Suprapubic skin (tissue), 4 donors: Measurements from ENCODE around the gene FAAP20.

Experiments
- EP300 ChIP-seq: sonication (generic); formaldehyde crosslinking; IDR thresholded peaks from one replicate; pipeline ENCODE4 v1.6.1; 2017; ENCODE audit warnings: antibody characterized with exemption
- POLR2A ChIP-seq, 2 donors: fragments of 450-650 bp; IDR thresholded peaks; one replicate each; pipeline ENCODE4 v1.6.1; 2017; ENCODE audit warnings: antibody characterized with exemption in 2 of 2, mild to moderate bottlenecking in 2 of 2, moderate library complexity in 2 of 2
- POLR2AphosphoS5 ChIP-seq, 3 donors: sonication (generic); formaldehyde crosslinking; IDR thresholded peaks; one replicate each; pipeline ENCODE4 v1.6.1; 2017; ENCODE audit warnings: antibody characterized with exemption in 3 of 3
- TF ChIP-seq, protein P1 (sequence below), 2 donors: fragments of 200-600 bp in 1 of 2; fragments of 450-650 bp in 1 of 2; sonication (generic) in 1 of 2; IDR thresholded peaks; one replicate each; pipeline ENCODE4 v1.5.1; 2016 to 2019; ENCODE audit warnings: antibody characterized with exemption in 2 of 2, mild to moderate bottlenecking in 1 of 2, moderate library complexity in 1 of 2

DNA sequence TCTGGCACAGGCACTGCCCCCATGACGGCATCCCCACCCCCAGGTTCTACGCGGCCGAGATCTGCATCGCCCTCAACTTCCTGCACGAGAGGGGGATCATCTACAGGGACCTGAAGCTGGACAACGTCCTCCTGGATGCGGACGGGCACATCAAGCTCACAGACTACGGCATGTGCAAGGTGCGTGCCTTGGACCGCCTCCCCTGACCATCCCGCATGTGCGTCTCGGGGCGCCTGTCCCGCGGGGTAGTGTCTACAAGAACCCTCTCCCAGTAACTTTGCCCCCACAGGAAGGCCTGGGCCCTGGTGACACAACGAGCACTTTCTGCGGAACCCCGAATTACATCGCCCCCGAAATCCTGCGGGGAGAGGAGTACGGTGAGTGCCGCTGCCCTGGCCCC lies 22.6 kb downstream of the FAAP20 start:
- TF ChIP-seq, protein P1, sequence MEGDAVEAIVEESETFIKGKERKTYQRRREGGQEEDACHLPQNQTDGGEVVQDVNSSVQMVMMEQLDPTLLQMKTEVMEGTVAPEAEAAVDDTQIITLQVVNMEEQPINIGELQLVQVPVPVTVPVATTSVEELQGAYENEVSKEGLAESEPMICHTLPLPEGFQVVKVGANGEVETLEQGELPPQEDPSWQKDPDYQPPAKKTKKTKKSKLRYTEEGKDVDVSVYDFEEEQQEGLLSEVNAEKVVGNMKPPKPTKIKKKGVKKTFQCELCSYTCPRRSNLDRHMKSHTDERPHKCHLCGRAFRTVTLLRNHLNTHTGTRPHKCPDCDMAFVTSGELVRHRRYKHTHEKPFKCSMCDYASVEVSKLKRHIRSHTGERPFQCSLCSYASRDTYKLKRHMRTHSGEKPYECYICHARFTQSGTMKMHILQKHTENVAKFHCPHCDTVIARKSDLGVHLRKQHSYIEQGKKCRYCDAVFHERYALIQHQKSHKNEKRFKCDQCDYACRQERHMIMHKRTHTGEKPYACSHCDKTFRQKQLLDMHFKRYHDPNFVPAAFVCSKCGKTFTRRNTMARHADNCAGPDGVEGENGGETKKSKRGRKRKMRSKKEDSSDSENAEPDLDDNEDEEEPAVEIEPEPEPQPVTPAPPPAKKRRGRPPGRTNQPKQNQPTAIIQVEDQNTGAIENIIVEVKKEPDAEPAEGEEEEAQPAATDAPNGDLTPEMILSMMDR (IDR thresholded peaks at IDR 0.05) = no peak
- TF ChIP-seq POLR2AphosphoS5 (IDR thresholded peaks at IDR 0.05) (no peak), POLR2A (IDR thresholded peaks at IDR 0.05) (no peak), EP300 (no peak)
